Right lobe of liver (tissue), 4 donors: ENCODE data around the gene ATP5F1E.

ENCODE experiments used
- CTCF ChIP-seq, 4 donors: fragments of 200-600 bp in 3 of 4; fragments of 450-650 bp in 1 of 4; IDR thresholded peaks; one replicate each; pipeline versions ENCODE4 v1.5.1 to v1.8.0; 2016 to 2022; ENCODE audit warnings: antibody characterized with exemption in 4 of 4, mild to moderate bottlenecking in 2 of 4
- POLR2A ChIP-seq: fragments of 450-650 bp; IDR thresholded peaks from one replicate; pipeline ENCODE4 v1.6.1; 2017; ENCODE audit warnings: antibody characterized with exemption, mild to moderate bottlenecking
- donor health status: DM: no; HTN: no; CAD: no.
- donor health status: DM: no; HTN: no; CAD: no.
- donor health status: DM: no; HTN: yes; CAD: no.

GRCh38 chr20:59039233-59039632 is 7.1 kb upstream of the ATP5F1E start:
- TF ChIP-seq CTCF (IDR thresholded peaks at IDR 0.05) = no peak
- TF ChIP-seq POLR2A = no peak
